ENCODE data around the gene KCNJ16.
A peak's percentile ranks its signal among the peaks of the same experiment; 100 is the strongest.

The KCNJ16 gene

GRCh38 chr17:70161519-70161918, 86.5 kb downstream of the KCNJ16 start:
- Histone ChIP-seq H3K36me3 (ENCODE audit: insufficient read depth, low read length) (no peaks in the 10 kb centered on the region), H3K4me3 (ENCODE audit: low read depth in 1 of 2, low read length in 2 of 2) (no peak overlapping the region), H3K27me3 (ENCODE audit: control insufficient read depth in 1 of 2, insufficient read depth in 2 of 2, low read length in 2 of 2) (no peaks in the 10 kb centered on the region), H3K4me1 (ENCODE audit: insufficient read depth, low read length) (no peaks in the 10 kb centered on the region), H3K27ac (ENCODE audit: low read depth, low read length) (no peak overlapping the region), H3K9ac (ENCODE audit: low read length) (no peak overlapping the region), H3K9me3 (ENCODE audit: low read length) (no peaks in the 10 kb centered on the region)

- no peaks in the 10 kb centered on the region for H3K36me3 ChIP-seq (ENCODE audit: insufficient read depth, low read length)
- no peak overlapping the region for H3K9ac ChIP-seq (ENCODE audit: low read length)
- H3K4me1 ChIP-seq (ENCODE audit: insufficient read depth, low read length), result peaks cover 13% of the 10 kb centered on the region
- H3K27ac ChIP-seq (ENCODE audit: low read depth, low read length), result no peak overlapping the region
- H3K9me3 ChIP-seq (ENCODE audit: low read length), result no peaks in the 10 kb centered on the region
- no peak overlapping the region for H3K4me3 ChIP-seq (ENCODE audit: low read depth in 1 of 2, low read length in 2 of 2)
- H3K27me3 ChIP-seq (ENCODE audit: control insufficient read depth in 1 of 2, insufficient read depth in 2 of 2, low read length in 2 of 2), result no peaks in the 10 kb centered on the region
These were observed 90.4 kb downstream of the KCNJ16 start for GRCh38 chr17:70165383-70165782.

- Histone ChIP-seq H3K9me3 (ENCODE audit: low read length) (no peaks in the 10 kb centered on the region), H3K27me3 (ENCODE audit: control insufficient read depth in 1 of 2, insufficient read depth in 2 of 2, low read length in 2 of 2) (peaks cover 0 to 8% of the 10 kb centered on the region in 2 donors), H3K36me3 (ENCODE audit: insufficient read depth, low read length) (no peaks in the 10 kb centered on the region), H3K4me3 (ENCODE audit: low read depth in 1 of 2, low read length in 2 of 2) (no peak overlapping the region), H3K27ac (ENCODE audit: low read depth, low read length) (no peak overlapping the region), H3K9ac (ENCODE audit: low read length) (no peak overlapping the region), H3K4me1 (ENCODE audit: insufficient read depth, low read length) (peaks cover 13% of the 10 kb centered on the region)
These were observed 91.6 kb downstream of the KCNJ16 start for GRCh38 chr17:70166615-70167014.

- H3K27ac ChIP-seq (ENCODE audit: low read depth, low read length), result peak overlapping the region; percentile 88
- peaks cover 0 to 8% of the 10 kb centered on the region in 2 donors for H3K27me3 ChIP-seq (ENCODE audit: control insufficient read depth in 1 of 2, insufficient read depth in 2 of 2, low read length in 2 of 2)
- H3K9ac ChIP-seq (ENCODE audit: low read length), result peak overlapping the region; percentile 25
- H3K4me3 ChIP-seq (ENCODE audit: low read depth in 1 of 2, low read length in 2 of 2), result peak overlapping the region; percentile 70 to 84
- H3K4me1 ChIP-seq (ENCODE audit: insufficient read depth, low read length), result peaks cover 13% of the 10 kb centered on the region
- H3K36me3 ChIP-seq (ENCODE audit: insufficient read depth, low read length), result no peaks in the 10 kb centered on the region
- H3K9me3 ChIP-seq (ENCODE audit: low read length), result no peaks in the 10 kb centered on the region
These were observed 93.3 kb downstream of the KCNJ16 start for GRCh38 chr17:70168044-70168976.

GRCh38 chr17:70168977-70169708, 94.1 kb downstream of the KCNJ16 start, which contains the start of gene KCNJ2:
Gene KCNJ2 (plus strand): TSS chr17:70169532. CDS start chr17:70175040, 5,508 bp downstream.
- Histone ChIP-seq H3K4me3 (ENCODE audit: low read depth in 1 of 2, low read length in 2 of 2) (peak within 1 kb of the TSS; percentile 70 to 84), H3K9ac (ENCODE audit: low read length) (peak within 1 kb of the TSS; percentile 25), H3K27ac (ENCODE audit: low read depth, low read length) (peak within 1 kb of the TSS; percentile 88), H3K4me1 (ENCODE audit: insufficient read depth, low read length) (peaks cover 13% of the 10 kb centered on the region), H3K36me3 (ENCODE audit: insufficient read depth, low read length) (no peaks in the 10 kb centered on the region), H3K27me3 (ENCODE audit: control insufficient read depth in 1 of 2, insufficient read depth in 2 of 2, low read length in 2 of 2) (peaks cover 0 to 8% of the 10 kb centered on the region in 2 donors), H3K9me3 (ENCODE audit: low read length) (no peaks in the 10 kb centered on the region)

GRCh38 chr17:70169709-70170597, 94.9 kb downstream of the KCNJ16 start:
- peaks cover 0 to 8% of the 10 kb centered on the region in 2 donors for H3K27me3 ChIP-seq (ENCODE audit: control insufficient read depth in 1 of 2, insufficient read depth in 2 of 2, low read length in 2 of 2)
- no peaks in the 10 kb centered on the region for H3K9me3 ChIP-seq (ENCODE audit: low read length)
- no peaks in the 10 kb centered on the region for H3K36me3 ChIP-seq (ENCODE audit: insufficient read depth, low read length)
- peak overlapping the region; percentile 50 for H3K27ac ChIP-seq (ENCODE audit: low read depth, low read length)
- peak overlapping the region; percentile 70 to 84 for H3K4me3 ChIP-seq (ENCODE audit: low read depth in 1 of 2, low read length in 2 of 2)
- H3K4me1 ChIP-seq (ENCODE audit: insufficient read depth, low read length), result peaks cover 13% of the 10 kb centered on the region
- peak overlapping the region; percentile 1 for H3K9ac ChIP-seq (ENCODE audit: low read length)

- Histone ChIP-seq H3K36me3 (ENCODE audit: insufficient read depth, low read length) (no peaks in the 10 kb centered on the region), H3K27ac (ENCODE audit: low read depth, low read length) (no peak overlapping the region), H3K9ac (ENCODE audit: low read length) (no peak overlapping the region), H3K27me3 (ENCODE audit: control insufficient read depth in 1 of 2, insufficient read depth in 2 of 2, low read length in 2 of 2) (peaks cover 0 to 8% of the 10 kb centered on the region in 2 donors), H3K4me3 (ENCODE audit: low read depth in 1 of 2, low read length in 2 of 2) (no peak overlapping the region), H3K9me3 (ENCODE audit: low read length) (no peaks in the 10 kb centered on the region), H3K4me1 (ENCODE audit: insufficient read depth, low read length) (peaks cover 13% of the 10 kb centered on the region)
These were observed 96.1 kb downstream of the KCNJ16 start for GRCh38 chr17:70171159-70171558.

- Histone ChIP-seq H3K4me3 (ENCODE audit: low read depth in 1 of 2, low read length in 2 of 2) (no peak overlapping the region), H3K9ac (ENCODE audit: low read length) (no peak overlapping the region)
These were observed 97.4 kb downstream of the KCNJ16 start for GRCh38 chr17:70172449-70172848.

GRCh38 chr17:70172923-70173322, 97.9 kb downstream of the KCNJ16 start:
- no peak overlapping the region for H3K4me3 ChIP-seq (ENCODE audit: low read depth in 1 of 2, low read length in 2 of 2)
- H3K27ac ChIP-seq (ENCODE audit: low read depth, low read length), result no peak overlapping the region
- H3K36me3 ChIP-seq (ENCODE audit: insufficient read depth, low read length), result no peaks in the 10 kb centered on the region
- no peaks in the 10 kb centered on the region for H3K9me3 ChIP-seq (ENCODE audit: low read length)
- H3K9ac ChIP-seq (ENCODE audit: low read length), result no peak overlapping the region
- peaks cover 9% of the 10 kb centered on the region for H3K4me1 ChIP-seq (ENCODE audit: insufficient read depth, low read length)
- peaks cover 0 to 8% of the 10 kb centered on the region in 2 donors for H3K27me3 ChIP-seq (ENCODE audit: control insufficient read depth in 1 of 2, insufficient read depth in 2 of 2, low read length in 2 of 2)

More at GRCh38 chr17:70172449-70172848, 97.4 kb downstream of the KCNJ16 start:
- Histone ChIP-seq H3K9me3 (ENCODE audit: low read length) (no peaks in the 10 kb centered on the region), H3K27ac (ENCODE audit: low read depth, low read length) (no peak overlapping the region), H3K27me3 (ENCODE audit: control insufficient read depth in 1 of 2, insufficient read depth in 2 of 2, low read length in 2 of 2) (peaks cover 0 to 8% of the 10 kb centered on the region in 2 donors), H3K4me1 (ENCODE audit: insufficient read depth, low read length) (peaks cover 13% of the 10 kb centered on the region), H3K36me3 (ENCODE audit: insufficient read depth, low read length) (no peaks in the 10 kb centered on the region)

- no peak overlapping the region for H3K9ac ChIP-seq (ENCODE audit: low read length)
- H3K4me1 ChIP-seq (ENCODE audit: insufficient read depth, low read length), result peaks cover 8% of the 10 kb centered on the region
These were observed 98.7 kb downstream of the KCNJ16 start for GRCh38 chr17:70173681-70174080.

More at GRCh38 chr17:70173681-70174080, 98.7 kb downstream of the KCNJ16 start:
- Histone ChIP-seq H3K4me3 (ENCODE audit: low read depth in 1 of 2, low read length in 2 of 2) (no peak overlapping the region), H3K9me3 (ENCODE audit: low read length) (no peaks in the 10 kb centered on the region), H3K27ac (ENCODE audit: low read depth, low read length) (no peak overlapping the region), H3K36me3 (ENCODE audit: insufficient read depth, low read length) (no peaks in the 10 kb centered on the region), H3K27me3 (ENCODE audit: control insufficient read depth in 1 of 2, insufficient read depth in 2 of 2, low read length in 2 of 2) (peaks cover 0 to 8% of the 10 kb centered on the region in 2 donors)

All from muscle layer of colon (tissue), 2 donors.